Left colon (tissue), 2 donors: ENCODE data around the gene IST1. TPM values are rescaled to one million over a fixed set of nuclear protein-coding genes. Genes with fewer than 3 reads are reported as not detected.
A peak's percentile ranks its signal among the peaks of the same experiment; 100 is the strongest.
"Not testable (repeated sequence)": the region's sequence is repeated elsewhere in the genome, so short reads cannot be mapped to it uniquely, and the experiment has no call there.

ENCODE experiments used
- ATAC-seq: fragments of 200-7000 bp; cut with Tn5 transposase; one replicate; pipeline ENCODE4 v1.9.1; 2020; ENCODE audit warnings: mild to moderate bottlenecking, moderate library complexity
- DNase-seq, 2 donors: peaks; one replicate each; pipeline ENCODE4 v3.0.0-alpha.2; 2020
- intact Hi-C, 2 donors: fragments of 100-400 bp; cut with DNase I in 1 of 2; cut with micrococcal nuclease in 1 of 2; formaldehyde crosslinking; loops; one replicate each; pipeline versions ENCODE4 v1.11.2 to v1.14.0; 2022; cut with DNase I, micrococcal nuclease
- long read RNA-seq: library from polyadenylated mRNA; unstranded; transcript quantifications from one replicate; pipeline ENCODE4 v2.0.0, GENCODE V29; 2021
- total RNA-seq, 2 donors: library from RNA; stranded (reverse); fragmentation: NEBNext Ultra II Directional; extraction: Animal tissue kit (Norgen Biotek cat#: 25700); gene quantifications; one replicate each; pipeline ENCODE4 v1.2.1, GENCODE V29; 2021
- donor health status: DM: no; HTN: no; CAD: no.
- donor health status: DM: yes; HTN: yes; CAD: no.

Gene IST1
- total RNA-seq, result 100 to 1,000 TPM; 200 to 250 TPM
- long read RNA-seq, full-length matches to known transcripts, result 139 of 234 reads
- long read RNA-seq, partial matches to known transcripts, result 29 of 234 reads
- long read RNA-seq, other reads (novel, unspliced or antisense), result 66 of 234 reads

- peak; percentile 83 for ATAC-seq
- DNase-seq, result peak; percentile 98
- intact Hi-C loops, result no loop called here
Measured at GRCh38 chr16:71894921-71895678, at the start of gene IST1. Gene IST1, plus strand, starts transcription at chr16:71895531. Its CDS starts 20,110 bp downstream, at chr16:71915641.

GRCh38 chr16:71845639-71846430 lies 49.5 kb upstream of the IST1 start, which contains the start of gene ATXN1L:
Gene ATXN1L, plus strand, starts transcription at chr16:71845976. Its CDS starts 3,765 bp downstream, at chr16:71849741.
- DNase-seq, result peak; percentile 92 to 93
- ATAC-seq, result peak; percentile 96
- intact Hi-C loops, result no loop called here

- peak in 1 of 2 donors; percentile 24 for DNase-seq
- intact Hi-C loops, result no loop called here
- ATAC-seq, result peak; percentile 22
Measured at GRCh38 chr16:71846431-71846830, 48.9 kb upstream of the IST1 start.

- intact Hi-C loops, result no loop called here
- DNase-seq (no peak), ATAC-seq (no peak)
Measured at GRCh38 chr16:71847096-71847495, 48.2 kb upstream of the IST1 start.

- DNase-seq (no peak), ATAC-seq (no peak)
- intact Hi-C loops, result no loop called here
Measured at GRCh38 chr16:71848622-71849021, 46.7 kb upstream of the IST1 start.

- DNase-seq (no peak), ATAC-seq (no peak)
- intact Hi-C loops, result no loop called here
Measured at GRCh38 chr16:71851746-71852145, 43.6 kb upstream of the IST1 start.

- no peak for ATAC-seq
- DNase-seq, result no peak
- intact Hi-C loops, result no loop called here
Measured at GRCh38 chr16:71852158-71852557, 43.2 kb upstream of the IST1 start.

- intact Hi-C loops, result no loop called here
- DNase-seq (no peak), ATAC-seq (no peak)
Measured at GRCh38 chr16:71852561-71852960, 42.8 kb upstream of the IST1 start.

- no peak for ATAC-seq
- intact Hi-C loops, result no loop called here
- DNase-seq, result no peak
Measured at GRCh38 chr16:71853413-71853812, 41.9 kb upstream of the IST1 start.

GRCh38 chr16:71854369-71854948 lies 40.9 kb upstream of the IST1 start:
- intact Hi-C loops, result no loop called here

GRCh38 chr16:71855937-71856662 lies 39.2 kb upstream of the IST1 start:
- ATAC-seq (no peak), DNase-seq (no peak)
- intact Hi-C loops, result no loop called here

More at GRCh38 chr16:71854369-71854948, 40.9 kb upstream of the IST1 start:
- ATAC-seq, result no peak
- DNase-seq, result no peak

- ATAC-seq, result no peak
- DNase-seq, result no peak
- intact Hi-C loops, result no loop called here
Measured at GRCh38 chr16:71859762-71860521, 35.4 kb upstream of the IST1 start.

- no peak for ATAC-seq
Measured at GRCh38 chr16:71863995-71864394, 31.3 kb upstream of the IST1 start.

GRCh38 chr16:71865173-71865863 lies 30.0 kb upstream of the IST1 start:
- ATAC-seq, result no peak
- intact Hi-C loops, result no loop called here
- no peak for DNase-seq

More at GRCh38 chr16:71863995-71864394, 31.3 kb upstream of the IST1 start:
- no peak for DNase-seq
- intact Hi-C loops, result no loop called here

- intact Hi-C loops, ATAC-seq, DNase-seq: not testable (repeated sequence)
Measured at GRCh38 chr16:71867175-71867574, 28.2 kb upstream of the IST1 start.

GRCh38 chr16:71867939-71868338 lies 27.4 kb upstream of the IST1 start:
- DNase-seq (no peak), ATAC-seq (no peak)
- intact Hi-C loops, result no loop called here

GRCh38 chr16:71869089-71869488 lies 26.2 kb upstream of the IST1 start:
- no peak for ATAC-seq
- intact Hi-C loops, result no loop called here
- DNase-seq, result no peak
